ENCODE data around the gene SKI. TPM values are rescaled to one million over a fixed set of nuclear protein-coding genes. Genes with fewer than 3 reads are reported as not detected.

SKI gene
- total and polyA plus RNA-seq, 2 of the 8 experiments (the other 6 are each of a cell fraction or from before 2014, with no cell fraction given), result 8.3 to 87.6 TPM

GRCh38 chr1:2283991-2284895 lies 56.1 kb downstream of the SKI start (continued):
- TF ChIP-seq, protein P1, sequence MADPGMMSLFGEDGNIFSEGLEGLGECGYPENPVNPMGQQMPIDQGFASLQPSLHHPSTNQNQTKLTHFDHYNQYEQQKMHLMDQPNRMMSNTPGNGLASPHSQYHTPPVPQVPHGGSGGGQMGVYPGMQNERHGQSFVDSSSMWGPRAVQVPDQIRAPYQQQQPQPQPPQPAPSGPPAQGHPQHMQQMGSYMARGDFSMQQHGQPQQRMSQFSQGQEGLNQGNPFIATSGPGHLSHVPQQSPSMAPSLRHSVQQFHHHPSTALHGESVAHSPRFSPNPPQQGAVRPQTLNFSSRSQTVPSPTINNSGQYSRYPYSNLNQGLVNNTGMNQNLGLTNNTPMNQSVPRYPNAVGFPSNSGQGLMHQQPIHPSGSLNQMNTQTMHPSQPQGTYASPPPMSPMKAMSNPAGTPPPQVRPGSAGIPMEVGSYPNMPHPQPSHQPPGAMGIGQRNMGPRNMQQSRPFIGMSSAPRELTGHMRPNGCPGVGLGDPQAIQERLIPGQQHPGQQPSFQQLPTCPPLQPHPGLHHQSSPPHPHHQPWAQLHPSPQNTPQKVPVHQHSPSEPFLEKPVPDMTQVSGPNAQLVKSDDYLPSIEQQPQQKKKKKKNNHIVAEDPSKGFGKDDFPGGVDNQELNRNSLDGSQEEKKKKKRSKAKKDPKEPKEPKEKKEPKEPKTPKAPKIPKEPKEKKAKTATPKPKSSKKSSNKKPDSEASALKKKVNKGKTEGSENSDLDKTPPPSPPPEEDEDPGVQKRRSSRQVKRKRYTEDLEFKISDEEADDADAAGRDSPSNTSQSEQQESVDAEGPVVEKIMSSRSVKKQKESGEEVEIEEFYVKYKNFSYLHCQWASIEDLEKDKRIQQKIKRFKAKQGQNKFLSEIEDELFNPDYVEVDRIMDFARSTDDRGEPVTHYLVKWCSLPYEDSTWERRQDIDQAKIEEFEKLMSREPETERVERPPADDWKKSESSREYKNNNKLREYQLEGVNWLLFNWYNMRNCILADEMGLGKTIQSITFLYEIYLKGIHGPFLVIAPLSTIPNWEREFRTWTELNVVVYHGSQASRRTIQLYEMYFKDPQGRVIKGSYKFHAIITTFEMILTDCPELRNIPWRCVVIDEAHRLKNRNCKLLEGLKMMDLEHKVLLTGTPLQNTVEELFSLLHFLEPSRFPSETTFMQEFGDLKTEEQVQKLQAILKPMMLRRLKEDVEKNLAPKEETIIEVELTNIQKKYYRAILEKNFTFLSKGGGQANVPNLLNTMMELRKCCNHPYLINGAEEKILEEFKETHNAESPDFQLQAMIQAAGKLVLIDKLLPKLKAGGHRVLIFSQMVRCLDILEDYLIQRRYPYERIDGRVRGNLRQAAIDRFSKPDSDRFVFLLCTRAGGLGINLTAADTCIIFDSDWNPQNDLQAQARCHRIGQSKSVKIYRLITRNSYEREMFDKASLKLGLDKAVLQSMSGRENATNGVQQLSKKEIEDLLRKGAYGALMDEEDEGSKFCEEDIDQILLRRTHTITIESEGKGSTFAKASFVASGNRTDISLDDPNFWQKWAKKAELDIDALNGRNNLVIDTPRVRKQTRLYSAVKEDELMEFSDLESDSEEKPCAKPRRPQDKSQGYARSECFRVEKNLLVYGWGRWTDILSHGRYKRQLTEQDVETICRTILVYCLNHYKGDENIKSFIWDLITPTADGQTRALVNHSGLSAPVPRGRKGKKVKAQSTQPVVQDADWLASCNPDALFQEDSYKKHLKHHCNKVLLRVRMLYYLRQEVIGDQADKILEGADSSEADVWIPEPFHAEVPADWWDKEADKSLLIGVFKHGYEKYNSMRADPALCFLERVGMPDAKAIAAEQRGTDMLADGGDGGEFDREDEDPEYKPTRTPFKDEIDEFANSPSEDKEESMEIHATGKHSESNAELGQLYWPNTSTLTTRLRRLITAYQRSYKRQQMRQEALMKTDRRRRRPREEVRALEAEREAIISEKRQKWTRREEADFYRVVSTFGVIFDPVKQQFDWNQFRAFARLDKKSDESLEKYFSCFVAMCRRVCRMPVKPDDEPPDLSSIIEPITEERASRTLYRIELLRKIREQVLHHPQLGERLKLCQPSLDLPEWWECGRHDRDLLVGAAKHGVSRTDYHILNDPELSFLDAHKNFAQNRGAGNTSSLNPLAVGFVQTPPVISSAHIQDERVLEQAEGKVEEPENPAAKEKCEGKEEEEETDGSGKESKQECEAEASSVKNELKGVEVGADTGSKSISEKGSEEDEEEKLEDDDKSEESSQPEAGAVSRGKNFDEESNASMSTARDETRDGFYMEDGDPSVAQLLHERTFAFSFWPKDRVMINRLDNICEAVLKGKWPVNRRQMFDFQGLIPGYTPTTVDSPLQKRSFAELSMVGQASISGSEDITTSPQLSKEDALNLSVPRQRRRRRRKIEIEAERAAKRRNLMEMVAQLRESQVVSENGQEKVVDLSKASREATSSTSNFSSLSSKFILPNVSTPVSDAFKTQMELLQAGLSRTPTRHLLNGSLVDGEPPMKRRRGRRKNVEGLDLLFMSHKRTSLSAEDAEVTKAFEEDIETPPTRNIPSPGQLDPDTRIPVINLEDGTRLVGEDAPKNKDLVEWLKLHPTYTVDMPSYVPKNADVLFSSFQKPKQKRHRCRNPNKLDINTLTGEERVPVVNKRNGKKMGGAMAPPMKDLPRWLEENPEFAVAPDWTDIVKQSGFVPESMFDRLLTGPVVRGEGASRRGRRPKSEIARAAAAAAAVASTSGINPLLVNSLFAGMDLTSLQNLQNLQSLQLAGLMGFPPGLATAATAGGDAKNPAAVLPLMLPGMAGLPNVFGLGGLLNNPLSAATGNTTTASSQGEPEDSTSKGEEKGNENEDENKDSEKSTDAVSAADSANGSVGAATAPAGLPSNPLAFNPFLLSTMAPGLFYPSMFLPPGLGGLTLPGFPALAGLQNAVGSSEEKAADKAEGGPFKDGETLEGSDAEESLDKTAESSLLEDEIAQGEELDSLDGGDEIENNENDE (IDR thresholded peaks at IDR 0.05; ENCODE audit: insufficient replicate concordance, low read length), result no peak
- TF ChIP-seq SIX5 (IDR thresholded peaks at IDR 0.05; ENCODE audit: low read depth, low read length) (no peak), KDM1A (IDR thresholded peaks at IDR 0.05; ENCODE audit: borderline replicate concordance, low read length) (no peak), TAF7 (optimal IDR thresholded peaks at IDR 0.05; ENCODE audit: borderline replicate concordance, low read depth, low read length) (no peak), CBX5 (IDR thresholded peaks at IDR 0.05; ENCODE audit: low read depth, low read length) (no peak), POLR2AphosphoS5 (IDR thresholded peaks at IDR 0.05; ENCODE audit: low read depth, low read length) (no peak), EZH2 (IDR thresholded peaks at IDR 0.05; ENCODE audit: low read depth, low read length, severe bottlenecking) (no peak)

All from H1 (cell line).